ENCODE data around the gene MMP23B.
"Not testable (repeated sequence)": the region's sequence is repeated elsewhere in the genome, so short reads cannot be mapped to it uniquely, and the experiment has no call there.

MMP23B gene

GRCh38 chr1:1631782-1632420, at the start of gene MMP23B:
Gene MMP23B (plus strand): TSS chr1:1632173. CDS start chr1:1632219, 46 bp downstream.
- DNase-seq (ENCODE audit: low spot score) = no peak

GRCh38 chr1:1582585-1583346, 49.2 kb upstream of the MMP23B start:
- no peak for DNase-seq (ENCODE audit: low spot score)

- no peak for DNase-seq (ENCODE audit: low spot score)
These were observed 48.5 kb upstream of the MMP23B start for GRCh38 chr1:1583347-1584010.

DNA sequence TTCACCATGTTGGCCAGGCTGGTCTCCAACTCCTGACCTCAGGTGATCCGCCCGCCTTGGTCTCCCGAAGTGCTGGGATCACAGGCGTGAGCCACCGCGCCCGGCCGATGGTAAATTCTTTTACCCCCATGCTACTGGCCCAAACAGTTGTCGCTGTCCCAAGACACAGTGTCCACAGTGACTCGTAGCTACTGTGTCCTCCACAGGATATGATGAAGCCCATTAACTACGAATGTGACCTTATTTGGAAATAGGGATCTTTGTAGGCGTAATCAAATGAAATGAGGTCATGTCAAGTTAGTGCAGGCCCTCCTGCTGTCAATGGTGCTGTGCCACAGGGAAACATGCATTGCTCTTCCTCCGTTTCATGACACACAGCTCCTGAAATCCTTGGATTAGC, 40.5 kb upstream of the MMP23B start:
- no peak for DNase-seq (ENCODE audit: low spot score)

GRCh38 chr1:1593834-1594601, 38.0 kb upstream of the MMP23B start:
- no peak for DNase-seq (ENCODE audit: low spot score)

DNA sequence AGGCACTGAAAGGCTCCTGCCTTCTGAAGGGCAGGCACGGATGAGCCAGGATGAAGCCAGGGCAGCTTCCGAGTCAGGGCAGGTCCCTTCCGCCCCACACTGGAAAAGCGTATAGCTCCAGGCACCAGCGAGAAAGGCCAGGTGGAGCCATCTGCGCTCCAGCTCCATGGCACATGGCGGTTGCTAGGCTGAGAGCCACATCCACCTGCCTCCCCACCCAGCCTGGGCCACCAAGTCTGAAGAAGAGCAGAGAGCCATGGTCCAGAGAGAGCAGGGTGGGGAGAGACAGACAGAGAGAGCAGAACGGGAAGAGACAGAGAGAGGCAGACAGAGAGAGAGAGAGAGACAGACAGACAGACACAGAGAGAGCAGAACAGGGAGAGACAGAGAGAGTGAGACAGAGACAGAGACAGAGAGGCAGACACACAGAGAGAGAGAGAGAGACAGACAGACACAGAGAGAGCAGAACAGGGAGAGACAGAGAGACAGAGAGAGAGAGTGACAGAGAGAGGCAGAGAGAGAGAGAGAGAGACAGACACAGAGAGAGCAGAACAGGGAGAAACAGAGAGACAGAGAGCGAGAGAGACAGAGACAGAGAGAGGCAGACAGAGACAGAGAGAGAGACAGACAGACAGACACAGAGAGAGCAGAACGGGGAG, 37.2 kb upstream of the MMP23B start:
- DNase-seq (ENCODE audit: low spot score) = no peak

- not testable (repeated sequence) for DNase-seq (ENCODE audit: low spot score)
These were observed 36.6 kb upstream of the MMP23B start for GRCh38 chr1:1595341-1595740.

- no peak for DNase-seq (ENCODE audit: low spot score)
These were observed 35.3 kb upstream of the MMP23B start for GRCh38 chr1:1596493-1597274.

GRCh38 chr1:1597275-1597930, 34.6 kb upstream of the MMP23B start:
- DNase-seq (ENCODE audit: low spot score) = no peak

- DNase-seq (ENCODE audit: low spot score) = no peak
These were observed 33.8 kb upstream of the MMP23B start for GRCh38 chr1:1598051-1598719.

DNA sequence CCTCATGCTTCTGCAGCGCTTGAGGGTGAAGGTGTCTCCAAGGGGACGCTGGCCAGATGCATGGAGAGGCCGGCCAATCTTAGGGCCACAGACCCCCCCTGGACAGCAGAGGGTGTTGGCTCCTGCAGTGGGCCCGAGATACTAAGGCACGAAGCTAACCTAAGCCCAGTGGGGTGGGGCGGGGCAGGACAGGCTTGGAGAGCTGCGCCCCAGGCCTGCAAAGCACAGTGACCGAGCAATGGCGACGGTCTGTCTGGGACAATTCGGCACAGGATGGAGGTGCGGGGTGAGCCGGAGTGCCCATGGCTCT, 33.3 kb upstream of the MMP23B start:
- DNase-seq (ENCODE audit: low spot score) = no peak

DNA sequence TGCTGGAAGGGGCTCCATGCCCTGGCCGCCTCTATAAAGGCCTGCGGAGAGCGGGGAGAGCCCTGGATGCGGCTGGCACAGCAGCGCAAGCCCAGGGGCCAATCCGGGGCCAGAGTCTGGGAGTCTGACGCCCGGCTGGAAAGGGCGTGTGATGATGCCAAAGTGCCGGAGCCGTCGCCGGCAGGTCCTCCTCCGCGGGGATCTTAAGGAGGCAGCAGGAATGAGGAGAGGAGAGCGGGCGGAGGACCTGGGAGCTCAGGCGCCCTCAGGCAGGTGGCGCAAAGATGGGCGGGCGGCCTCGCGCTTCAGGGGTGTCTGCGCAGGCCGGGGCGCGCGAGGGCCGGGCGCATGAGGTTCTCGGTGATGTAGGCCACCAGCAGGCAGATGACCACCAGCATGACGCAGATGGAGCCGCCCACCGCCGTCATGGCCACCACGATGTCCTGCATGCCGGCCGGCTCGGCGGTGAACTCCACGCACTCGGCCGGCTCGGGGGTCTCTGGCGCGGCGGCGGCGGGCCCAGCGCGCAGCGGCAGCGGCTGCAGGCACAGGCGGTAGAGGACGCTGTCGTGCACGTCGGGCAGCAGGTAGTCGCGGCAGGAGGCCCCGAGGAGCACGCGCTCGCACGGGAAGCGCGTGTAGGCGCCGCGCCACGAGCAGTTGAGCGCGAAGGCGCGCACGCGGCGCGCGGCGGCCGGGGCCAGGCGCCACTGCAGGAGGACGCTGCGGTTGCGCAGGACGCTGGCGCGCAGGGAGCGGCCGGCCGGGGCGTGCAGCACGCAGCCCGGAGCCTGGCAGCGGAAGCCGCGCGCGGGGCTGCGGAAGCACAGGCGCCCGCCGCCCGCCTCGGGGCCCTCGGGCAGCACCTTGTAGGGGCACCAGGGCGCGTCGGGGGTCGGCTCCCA, 32.7 kb upstream of the MMP23B start:
- DNase-seq (ENCODE audit: low spot score) = no peak

DNA sequence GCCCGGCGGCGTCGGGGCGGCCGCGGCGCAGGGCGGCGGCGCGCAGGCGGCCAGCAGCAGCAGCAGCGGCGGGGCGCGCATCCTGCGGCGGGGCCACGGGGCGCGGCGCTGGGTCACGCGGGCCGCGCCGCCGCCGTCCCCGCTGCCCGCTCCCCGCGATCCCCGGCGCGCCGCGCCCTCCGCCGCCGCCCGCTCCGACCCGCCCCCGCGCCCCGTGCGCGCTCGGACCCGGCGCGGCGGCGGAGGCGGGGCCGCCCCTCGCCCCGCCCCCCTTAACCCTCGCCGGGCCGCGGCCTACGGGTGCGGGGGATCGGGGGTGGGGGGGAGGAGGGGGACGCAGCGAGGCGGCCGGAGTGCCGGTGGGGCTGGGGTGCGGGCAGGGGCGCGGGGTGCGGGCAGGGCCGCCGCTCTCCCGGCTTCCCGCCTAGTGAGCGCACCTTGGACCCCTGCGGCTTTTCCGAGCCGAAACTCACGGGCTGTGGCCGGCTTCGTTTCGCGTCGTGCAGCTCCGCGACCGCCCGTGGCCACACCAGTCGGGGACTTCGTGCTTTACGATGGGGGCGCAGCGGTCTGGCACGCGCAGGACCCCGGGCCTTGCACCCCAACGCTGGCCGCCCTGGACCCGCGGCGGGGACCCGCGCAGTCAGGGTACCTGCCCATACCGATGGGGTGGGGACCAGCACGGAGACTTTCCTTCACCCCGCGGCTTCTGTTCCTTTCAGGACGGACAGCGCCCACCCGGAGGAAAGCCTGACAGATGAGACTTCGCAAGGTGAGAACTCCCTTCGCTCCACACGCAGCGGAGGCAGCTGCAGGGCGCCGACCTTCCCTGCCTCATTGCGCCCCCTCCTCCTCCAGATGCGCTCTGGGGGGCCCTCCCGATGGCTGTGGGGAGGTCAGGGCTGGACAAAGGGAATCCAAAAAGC, 31.8 kb upstream of the MMP23B start, which contains the start of gene FNDC10:
FNDC10 (minus strand) TSS at position 201 of the 926 bp plus-strand sequence; CDS start at position 81, 120 bp downstream.
- no peak for DNase-seq (ENCODE audit: low spot score)

DNA sequence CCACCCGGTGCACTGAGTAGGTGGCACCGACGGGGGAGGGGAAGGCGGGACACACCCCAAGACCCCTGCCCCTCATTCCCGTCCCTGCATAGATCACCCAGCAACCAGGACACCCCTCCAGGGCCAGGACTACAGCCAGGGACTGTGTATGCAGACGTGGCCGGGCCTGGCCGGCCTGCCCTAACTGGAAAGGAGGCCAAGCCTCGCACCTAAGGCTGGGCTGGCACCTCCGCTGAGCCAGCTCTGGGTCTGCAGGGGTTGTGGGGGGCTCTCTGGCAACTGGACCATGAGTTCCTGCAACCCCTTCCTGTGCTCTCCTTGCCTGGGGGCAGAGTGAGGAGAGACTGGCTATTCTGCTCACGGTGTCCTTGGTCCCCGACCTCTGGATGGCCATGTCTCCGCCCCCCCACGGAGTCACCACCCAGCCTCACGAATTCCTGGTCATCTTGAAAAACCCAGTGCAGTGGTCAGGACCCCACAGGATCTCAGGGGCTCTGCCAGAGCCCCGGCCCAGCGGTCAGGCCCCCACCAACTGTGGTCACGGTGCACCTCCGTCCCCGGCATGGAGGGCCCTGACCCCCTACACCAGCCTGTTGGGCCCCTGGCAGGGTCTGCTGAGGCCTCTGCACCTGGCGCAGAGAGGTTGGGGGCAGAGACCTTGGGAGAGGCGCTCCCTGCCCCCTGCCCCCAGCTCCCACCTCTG, 31.0 kb upstream of the MMP23B start:
- DNase-seq (ENCODE audit: low spot score) = no peak

- DNase-seq (ENCODE audit: low spot score) = no peak
These were observed 30.2 kb upstream of the MMP23B start for GRCh38 chr1:1601564-1602303.

DNA sequence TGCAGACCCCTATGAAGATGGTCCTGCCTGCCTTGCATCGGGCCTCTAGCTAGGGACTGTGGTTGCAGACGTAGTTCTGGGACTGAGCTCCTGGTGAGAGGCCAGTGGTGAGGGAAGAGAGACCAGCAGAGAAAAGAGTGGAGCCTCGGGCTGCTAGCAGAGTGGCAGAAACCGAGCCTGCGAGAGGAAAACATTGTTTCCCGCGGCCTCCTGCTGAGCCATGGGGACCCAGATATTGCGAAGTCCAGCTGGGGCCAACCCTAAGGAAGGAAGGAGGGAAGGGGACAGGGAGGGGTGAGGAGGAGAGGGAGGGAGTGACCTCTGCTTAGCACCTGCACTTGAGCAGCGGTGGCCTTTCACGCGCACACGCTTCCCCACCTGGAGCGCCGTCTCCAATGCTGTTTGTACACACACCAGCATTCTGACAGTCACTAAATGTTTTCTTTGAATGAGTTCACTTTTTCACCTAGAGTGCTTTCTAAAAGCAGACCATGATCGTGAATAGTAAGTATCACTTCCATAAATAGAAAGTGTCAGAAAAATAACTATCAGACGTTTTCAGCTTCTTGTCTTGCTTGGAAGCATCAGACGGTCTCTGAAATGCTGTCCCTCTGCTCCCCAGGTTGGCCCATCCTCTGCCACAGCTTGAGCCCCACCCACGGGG, 29.5 kb upstream of the MMP23B start:
- DNase-seq (ENCODE audit: low spot score) = no peak

All from globus pallidus (tissue), 1 donor.